GM12878 (cell line): Measurements from ENCODE around the gene BTBD8. TPM values are rescaled to one million over a fixed set of nuclear protein-coding genes. Genes with fewer than 3 reads are reported as not detected.

Experiments
- ATAC-seq: fragments of 200-7000 bp; cut with Tn5 transposase; 3 replicates; pipeline ENCODE4 v1.9.1; 2020; ENCODE audit warnings: mild to moderate bottlenecking, moderate library complexity
- BruUV-seq: library from RNA; stranded (reverse); fragments of 400-500 nt; replicated peaks from 2 replicates; lab custom pipeline; 2021; lab: Mats Ljungman, UMichigan
- CTCF ChIA-PET: fragments of 300-600 bp; sonication (Branson Sonifier 250); formaldehyde crosslinking; extraction: SDS; loops from one replicate; lab custom pipeline; 2021; ENCODE audit warnings: inconsistent platforms; lab: Yijun Ruan, JAX
- POLR2A ChIA-PET: fragments of 350-600 bp; formaldehyde crosslinking; extraction: SDS; loops from one replicate; lab custom pipeline; 2021; ENCODE audit warnings: inconsistent platforms; lab: Charles Lee
- RAD21 ChIA-PET: fragments of 300-600 bp; sonication (Branson Sonifier 250); formaldehyde crosslinking; loops from one replicate; lab custom pipeline; 2023; ENCODE audit warnings: antibody characterized with exemption; ENCODE audit not compliant: unreplicated experiment; lab: Charles Lee
- SMC1A ChIA-PET: fragments of 300-600 bp; sonication (Branson Sonifier 250); formaldehyde crosslinking; loops from one replicate; lab custom pipeline; 2023; ENCODE audit not compliant: unreplicated experiment, uncharacterized antibody; lab: Charles Lee
- DNase-seq: peaks from one replicate; pipeline ENCODE4 v3.0.0-alpha.2; 2011; ENCODE audit warnings: low read depth, low spot score
- FAIRE-seq: peaks from 3 replicates; lab custom pipeline; 2011; peaks lifted over from hg19 to GRCh38; lab: Jason Lieb, UNC
- H2AFZ ChIP-seq: 2 replicates; pipeline ENCODE4 v1.6.0; 2011; ENCODE audit warnings: low read depth, low read length, control low read depth; ENCODE audit not compliant: control insufficient read depth
- H3K27ac ChIP-seq: 2 replicates; pipeline ENCODE4 v1.5.1; 2011; ENCODE audit warnings: control low read depth; ENCODE audit not compliant: control insufficient read depth, insufficient read depth
- H3K27me3 ChIP-seq, 2 experiments: replicated peaks in 1 of 2; 2 replicates each; pipeline versions ENCODE4 v1.6.0 to v1.6.1; 2011; ENCODE audit warnings: low read length in 1 of 2; ENCODE audit not compliant: control insufficient read depth in 2 of 2, insufficient read depth in 2 of 2
- H3K36me3 ChIP-seq, 2 experiments: 2 replicates each; pipeline ENCODE4 v1.5.1; 2011; ENCODE audit warnings: low read length in 1 of 2; ENCODE audit not compliant: control insufficient read depth in 2 of 2, insufficient read depth in 2 of 2
- H3K4me1 ChIP-seq: 2 replicates; pipeline ENCODE4 v1.6.1; 2011; ENCODE audit warnings: mild to moderate bottlenecking, low read length, moderate library complexity, mixed read lengths; ENCODE audit not compliant: control insufficient read depth, insufficient read depth
- H3K4me2 ChIP-seq: 2 replicates; pipeline ENCODE4 v1.6.0; 2011; ENCODE audit warnings: control low read depth; ENCODE audit not compliant: control insufficient read depth, insufficient read depth
- H3K4me3 ChIP-seq: fragments of 200-600 bp; sonication (generic); 2 replicates; pipeline ENCODE4 v1.5.1; 2016
- H3K79me2 ChIP-seq: 2 replicates; pipeline ENCODE4 v1.6.0; 2011; ENCODE audit warnings: low read length; ENCODE audit not compliant: control insufficient read depth, insufficient read depth
- H3K9ac ChIP-seq: 2 replicates; pipeline ENCODE4 v1.8.0; 2011; ENCODE audit warnings: low read length, control low read depth, mixed read lengths; ENCODE audit not compliant: control insufficient read depth, insufficient read depth
- H3K9me3 ChIP-seq: replicated peaks from 3 replicates; pipeline ENCODE4 v1.5.1; 2011; ENCODE audit warnings: mild to moderate bottlenecking, low read length; ENCODE audit not compliant: control insufficient read depth, insufficient read depth
- H4K20me1 ChIP-seq: 2 replicates; pipeline ENCODE4 v1.6.0; 2011; ENCODE audit not compliant: control insufficient read depth, insufficient read depth
- BHLHE40 ChIP-seq, 2 experiments: fragments of 450-650 bp in 1 of 2; IDR thresholded peaks; 2 replicates each; pipeline ENCODE4 v1.6.1; 2011 to 2017; ENCODE audit warnings: low read depth in 2 of 2, borderline replicate concordance in 1 of 2, improper control_type of control experiment in 1 of 2, low read length in 1 of 2, mild to moderate bottlenecking in 1 of 2
- MYB ChIP-seq: fragments of 150-350 bp; IDR thresholded peaks from 2 replicates; pipeline ENCODE4 v1.6.1; 2014; ENCODE audit warnings: mild to moderate bottlenecking, low read depth, low read length, borderline replicate concordance
- PKNOX1 ChIP-seq: fragments of 450-650 bp; IDR thresholded peaks from 2 replicates; pipeline ENCODE4 v1.6.1; 2016; ENCODE audit warnings: mild to moderate bottlenecking
- POLR2AphosphoS2 ChIP-seq: IDR thresholded peaks from 2 replicates; pipeline ENCODE4 v1.6.1; 2011; ENCODE audit warnings: low read depth, mild to moderate bottlenecking, low read length, improper control_type of control experiment, moderate library complexity
- RAD21 ChIP-seq: IDR thresholded peaks from 2 replicates; pipeline ENCODE4 v1.6.1; 2011; ENCODE audit warnings: mild to moderate bottlenecking, low read depth, low read length, moderate library complexity; ENCODE audit not compliant: insufficient read depth
- RAD51 ChIP-seq: fragments of 450-650 bp; IDR thresholded peaks from 2 replicates; pipeline ENCODE4 v1.6.1; 2016; ENCODE audit warnings: moderate library complexity, mild to moderate bottlenecking, inconsistent platforms
- SMAD5 ChIP-seq: IDR thresholded peaks from 2 replicates; pipeline ENCODE4 v1.6.1; 2016; ENCODE audit warnings: antibody characterized with exemption, low read depth
- ZNF207 ChIP-seq: fragments of 450-650 bp; IDR thresholded peaks from 2 replicates; pipeline ENCODE4 v1.6.1; 2014; ENCODE audit warnings: antibody characterized with exemption, mild to moderate bottlenecking, borderline replicate concordance
- WGBS: methylation state at CpG from one replicate; pipeline ENCODE4 v1.1.6; 2016; ENCODE audit warnings: low lambda C conversion rate; ENCODE audit not compliant: insufficient replicate concordance, insufficient coverage; ENCODE audit errors: missing lambda C conversion rate; 5-methylcytosine and 5-hydroxymethylcytosine counted together
- in situ Hi-C: fragments of 300-500 bp; cut with MboI; formaldehyde crosslinking; loops from 9 replicates; pipeline ENCODE4 v1.14.3; 2018; ENCODE audit warnings: mixed read lengths
- intact Hi-C: fragments of 100-400 bp; cut with micrococcal nuclease; formaldehyde crosslinking; loops from one replicate; pipeline ENCODE4 v1.14.2; 2022; ENCODE audit not compliant: unreplicated experiment
- polyA plus RNA-seq, 11 experiments: library from polyadenylated mRNA; depleted of rRNA in 4 of 11; unstranded in 6 of 11; stranded (reverse) in 5 of 11; fragments of >200 nt; fragmentation: Nextera tagmentation in 4 of 11; fragmentation: Illumina TruSeq in 1 of 11; extraction: Ambion mirVana in 4 of 11; extraction: Trizol in 1 of 11; gene quantifications; 1 replicate in 1 of 11; 2 replicates in 10 of 11; pipeline versions ENCODE4 v1.2.1 to v1.2.3, GENCODE V29; 2011 to 2016; ENCODE audit warnings: inconsistent platforms in 2 of 11, missing spikeins in 2 of 11, low read depth in 1 of 11
- total RNA-seq, 4 experiments: library from RNA; depleted of rRNA in 3 of 4; stranded (reverse); fragments of >200 nt in 3 of 4; fragmentation: Illumina TruSeq in 1 of 4; extraction: Trizol in 1 of 4; gene quantifications; 2 replicates each; pipeline versions ENCODE4 v1.2.1 to v1.2.3, GENCODE V29; 2013 to 2021

BTBD8 gene
- total and polyA plus RNA-seq, 10 of the 15 experiments (the other 5 are each of a cell fraction or from before 2014, with no cell fraction given), result 0.07 to 0.32 (median 0.19) TPM; not detected in 1

GRCh38 chr1:92211166-92211565 lies 131.0 kb downstream of the BTBD8 start (continued):
- TF ChIP-seq PKNOX1 (no peak), RAD21 (no peak), MYB (no peak), SMAD5 (no peak), RAD51 (no peak)
- TF ChIP-seq, all 136 proteins: peak for 0

- CTCF ChIA-PET, result no interaction called here
- RAD21 ChIA-PET, result no interaction called here
- intact Hi-C loops, result no loop called here
- Histone ChIP-seq H3K79me2 (no peaks in the 10 kb centered on the region), H3K27me3 (no peaks in the 10 kb centered on the region), H2AFZ (no peak within 1 kb of the TSS), H3K36me3 (no peaks in the 10 kb centered on the region), H3K9me3 (no peaks in the 10 kb centered on the region), H3K4me1 (no peaks in the 10 kb centered on the region), H4K20me1 (no peaks in the 10 kb centered on the region), H3K9ac (no peak within 1 kb of the TSS)
- DNase-seq (no peak), ATAC-seq (no peak), FAIRE-seq (no peak)
- in situ Hi-C loops, result no loop called here
- no TSS peak for BruUV-seq
- POLR2A ChIA-PET, result no interaction called here
- TF ChIP-seq BHLHE40 (IDR thresholded peaks at IDR 0.05; ENCODE audit: borderline replicate concordance in 1 of 2, low read depth in 2 of 2, low read length in 1 of 2), result no peak
- TF ChIP-seq POLR2AphosphoS2, result no peak
- no peak for TF ChIP-seq ZNF207
- TF ChIP-seq, all 136 proteins: peak for 0
- SMC1A ChIA-PET, result no interaction called here
- 74% methylated on average over 27 of the region's 27 CpGs for WGBS
- Histone ChIP-seq H3K27ac (no peak within 1 kb of the TSS), H3K4me3 (no peak within 1 kb of the TSS), H3K4me2 (no peak within 1 kb of the TSS)
Observed at GRCh38 chr1:92217721-92218120, 137.6 kb downstream of the BTBD8 start, which contains the start of gene C1orf146. Gene C1orf146, plus strand, starts transcription at chr1:92217915. Its CDS starts 13,506 bp downstream, at chr1:92231421.
